LNCaP clone FGC (cell line): ENCODE measurements around the gene ACTN2.
"Not testable (repeated sequence)": the region's sequence is repeated elsewhere in the genome, so short reads cannot be mapped to it uniquely, and the experiment has no call there.

Experiments
- DNase-seq: peaks from one replicate; pipeline ENCODE4 v3.0.0-alpha.2; 2011; ENCODE audit warnings: low read depth
- H3K4me3 ChIP-seq: 2 replicates; pipeline ENCODE4 v1.5.1; 2011; ENCODE audit warnings: mild to moderate bottlenecking, low read depth, low read length, control low read depth
- CTCF ChIP-seq: IDR thresholded peaks from 2 replicates; pipeline ENCODE4 v1.5.1; 2012; ENCODE audit warnings: mild to moderate bottlenecking; ENCODE audit not compliant: control insufficient read depth, insufficient read depth; ENCODE audit errors: extremely low read depth

The ACTN2 gene

GRCh38 chr1:236657398-236657797 is 28.9 kb upstream of the ACTN2 start:
- no peak for DNase-seq
- TF ChIP-seq CTCF, result no peak
- H3K4me3 ChIP-seq, result no peak overlapping the region

- no peak overlapping the region for H3K4me3 ChIP-seq
- no peak for TF ChIP-seq CTCF
- no peak for DNase-seq
These were observed 26.3 kb upstream of the ACTN2 start for GRCh38 chr1:236659792-236660587.

GRCh38 chr1:236663934-236664333 is 22.4 kb upstream of the ACTN2 start:
- DNase-seq, result no peak
- TF ChIP-seq CTCF, result no peak
- no peak overlapping the region for H3K4me3 ChIP-seq

- DNase-seq, H3K4me3 ChIP-seq: not testable (repeated sequence)
These were observed 17.4 kb upstream of the ACTN2 start for GRCh38 chr1:236668909-236669308.

GRCh38 chr1:236670060-236670459 is 16.2 kb upstream of the ACTN2 start:
- no peak overlapping the region for H3K4me3 ChIP-seq
- no peak for TF ChIP-seq CTCF
- DNase-seq, result peak; percentile 30

- no peak for TF ChIP-seq CTCF
- peak; percentile 10 for DNase-seq
- H3K4me3 ChIP-seq, result no peak overlapping the region
These were observed 12.9 kb upstream of the ACTN2 start for GRCh38 chr1:236673289-236673919.

GRCh38 chr1:236677641-236678235 is 8.6 kb upstream of the ACTN2 start:
- no peak for DNase-seq
- TF ChIP-seq CTCF, result no peak
- no peak overlapping the region for H3K4me3 ChIP-seq
